K562 (cell line): ENCODE data around the gene ARMH3. TPM values are rescaled to one million over a fixed set of nuclear protein-coding genes. Genes with fewer than 3 reads are reported as not detected.
"Not testable (repeated sequence)": the region's sequence is repeated elsewhere in the genome, so short reads cannot be mapped to it uniquely, and the experiment has no call there.

ENCODE experiments used
- ATAC-seq: fragments of 200-7000 bp; cut with Tn5 transposase; 3 replicates; pipeline ENCODE4 v1.9.1; 2020; ENCODE audit warnings: moderate library complexity
- BruUV-seq: library from RNA; stranded (reverse); fragments of 400-500 nt; replicated peaks from 2 replicates; lab custom pipeline; 2021; lab: Mats Ljungman, UMichigan
- CTCF ChIA-PET: fragments of 300-600 bp; formaldehyde crosslinking; extraction: SDS; loops from one replicate; lab custom pipeline; 2021; ENCODE audit warnings: low intra/inter-chr PET ratio; lab: Yijun Ruan, JAX
- POLR2A ChIA-PET: fragments of 300-600, 350-650 bp; sonication (Branson Sonifier 250); formaldehyde crosslinking; extraction: SDS; loops from one replicate; lab custom pipeline; 2021; ENCODE audit warnings: antibody characterized with exemption, inconsistent platforms; lab: Yijun Ruan, JAX
- DNase-seq, 4 experiments: peaks; one replicate each; pipeline versions ENCODE4 v3.0.0 to v3.0.0-alpha.2; 2011 to 2018; ENCODE audit warnings: low spot score in 3 of 4, mixed read lengths in 3 of 4; ENCODE audit errors: extremely low read depth in 1 of 4
- FAIRE-seq: peaks from 2 replicates; lab custom pipeline; 2011; peaks lifted over from hg19 to GRCh38; lab: Jason Lieb, UNC
- H2AFZ ChIP-seq: 2 replicates; pipeline ENCODE4 v1.6.0; 2011; ENCODE audit warnings: low read depth, low read length, control low read depth, inconsistent platforms
- H3K27ac ChIP-seq: fragments of 200-600 bp; 3 replicates; pipeline ENCODE4 v1.8.0; 2011; ENCODE audit warnings: low read depth, mild to moderate bottlenecking, control low read depth, inconsistent platforms, low read length, moderate library complexity, mixed read lengths; ENCODE audit errors: extremely low read depth
- H3K27me3 ChIP-seq, 2 experiments: fragments of 300-600 bp in 1 of 2; 2 replicates in 1 of 2; 3 replicates in 1 of 2; pipeline versions ENCODE4 v1.6.0 to v1.8.0; 2011; ENCODE audit warnings: inconsistent platforms in 2 of 2, low read length in 2 of 2, mild to moderate bottlenecking in 1 of 2, mixed read lengths in 1 of 2, moderate library complexity in 1 of 2; ENCODE audit not compliant: control insufficient read depth in 2 of 2, insufficient read depth in 2 of 2
- H3K36me3 ChIP-seq: fragments of 300-600 bp; 3 replicates; pipeline ENCODE4 v1.8.0; 2011; ENCODE audit warnings: mild to moderate bottlenecking, low read length, inconsistent platforms; ENCODE audit not compliant: control insufficient read depth, insufficient read depth
- H3K4me1 ChIP-seq, 2 experiments: fragments of 200-600 bp in 1 of 2; replicated peaks in 1 of 2; 2 replicates in 1 of 2; 3 replicates in 1 of 2; pipeline versions ENCODE4 v1.5.1 to v1.8.0; 2011; ENCODE audit warnings: inconsistent platforms in 2 of 2, low read length in 2 of 2, mild to moderate bottlenecking in 1 of 2, mixed read lengths in 1 of 2, moderate library complexity in 1 of 2; ENCODE audit not compliant: control insufficient read depth in 2 of 2, insufficient read depth in 2 of 2
- H3K4me2 ChIP-seq: 2 replicates; pipeline ENCODE4 v1.6.1; 2011; ENCODE audit warnings: low read length, control low read depth, inconsistent platforms, mixed read lengths; ENCODE audit not compliant: insufficient read depth
- H3K4me3 ChIP-seq: fragments of 200-600 bp; sonication (generic), shearing (Covaris generic); 2 replicates; pipeline ENCODE4 v1.5.1; 2016; ENCODE audit warnings: control low read depth, inconsistent platforms
- H3K79me2 ChIP-seq: fragments of 200-600 bp; 3 replicates; pipeline ENCODE4 v1.8.0; 2011; ENCODE audit warnings: low read length, inconsistent platforms; ENCODE audit not compliant: control insufficient read depth, insufficient read depth
- H3K9ac ChIP-seq, 2 experiments: 2 replicates each; pipeline versions ENCODE4 v1.6.0 to v1.6.1; 2011; ENCODE audit warnings: low read depth in 2 of 2, low read length in 2 of 2, control low read depth in 1 of 2, inconsistent platforms in 1 of 2, mild to moderate bottlenecking in 1 of 2, mixed read lengths in 1 of 2; ENCODE audit not compliant: insufficient read depth in 1 of 2
- H3K9me1 ChIP-seq: one replicate; pipeline ENCODE4 v1.6.0; 2011; ENCODE audit warnings: inconsistent platforms, mild to moderate bottlenecking, low read length, moderate library complexity; ENCODE audit not compliant: control insufficient read depth, insufficient read depth
- H3K9me3 ChIP-seq: replicated peaks from 2 replicates; pipeline ENCODE4 v1.5.1; 2011; ENCODE audit warnings: low read depth, low read length, inconsistent platforms; ENCODE audit not compliant: control insufficient read depth, insufficient read depth
- H4K20me1 ChIP-seq: replicated peaks from 2 replicates; pipeline ENCODE4 v1.6.1; 2011; ENCODE audit warnings: low read length, inconsistent platforms, mixed read lengths; ENCODE audit not compliant: control insufficient read depth, insufficient read depth
- AFF4 ChIP-seq: sonication (generic); formaldehyde crosslinking; IDR thresholded peaks from 2 replicates; pipeline ENCODE4 v1.8.0; 2023; ENCODE audit warnings: mild to moderate bottlenecking, missing genetic modification reagents
- HDAC6 ChIP-seq: IDR thresholded peaks from 2 replicates; pipeline ENCODE4 v1.6.1; 2012; ENCODE audit warnings: low read depth, mild to moderate bottlenecking, control low read depth, inconsistent platforms, low read length, moderate library complexity
- POLR3G ChIP-seq: IDR thresholded peaks from 2 replicates; pipeline ENCODE4 v1.6.1; 2011; ENCODE audit not compliant: insufficient read length, insufficient replicate concordance; ENCODE audit errors: extremely low read depth
- ZNF253 ChIP-seq: fragments of 250-450 bp; sonication (Bioruptor Pico); conservative IDR thresholded peaks from 2 replicates; pipeline ENCODE4 v1.6.1; 2021; ENCODE audit warnings: mild to moderate bottlenecking
- WGBS: fragments of 100-300 bp; shearing (Covaris generic); methylation state at CpG from one replicate; pipeline ENCODE4 v1.1.6; 2016; ENCODE audit warnings: low coverage, mixed read lengths; ENCODE audit not compliant: insufficient coverage; ENCODE audit errors: missing lambda C conversion rate; 5-methylcytosine and 5-hydroxymethylcytosine counted together
- in situ Hi-C: fragments of 300-500 bp; cut with MboI; formaldehyde crosslinking; loops from 4 replicates; pipeline ENCODE4 v1.15.0; 2018; ENCODE audit warnings: inconsistent platforms, mixed read lengths
- intact Hi-C: fragments of 100-400 bp; cut with micrococcal nuclease; formaldehyde crosslinking; loops from 2 replicates; pipeline ENCODE4 v1.14.2; 2022
- polyA plus RNA-seq, 8 experiments: library from polyadenylated mRNA; depleted of rRNA in 4 of 8; stranded (reverse) in 5 of 8; unstranded in 3 of 8; fragments of >200 nt; fragmentation: Nextera tagmentation in 2 of 8; fragmentation: Illumina TruSeq in 1 of 8; extraction: Ambion mirVana in 2 of 8; extraction: Trizol in 1 of 8; gene quantifications; 2 replicates each; pipeline versions ENCODE4 v1.2.1 to v1.2.3, GENCODE V29; 2011 to 2014; ENCODE audit warnings: inconsistent platforms in 1 of 8, missing spikeins in 1 of 8
- total RNA-seq, 7 experiments: library from RNA; depleted of rRNA in 6 of 7; stranded (reverse); fragments of >200 nt in 6 of 7; fragmentation: Illumina TruSeq in 2 of 7; extraction: Trizol in 2 of 7; gene quantifications; 2 replicates each; pipeline versions ENCODE4 v1.2.1 to v1.2.3, GENCODE V29; 2011 to 2021; ENCODE audit warnings: low replicate concordance in 1 of 7
- TF ChIP-seq, protein P1 (sequence below): fragments of 450-650 bp; IDR thresholded peaks from 2 replicates; pipeline ENCODE4 v1.6.1; 2016

ARMH3 gene
- total and polyA plus RNA-seq, 9 of the 15 experiments (the other 6 are each of a cell fraction or from before 2014, with no cell fraction given): 0.29 to 0.73 TPM; not detected in 7

- TF ChIP-seq HDAC6 (no peak), ZNF253 (CRISPR knock-in tag) (no peak), POLR3G (no peak), AFF4 (CRISPR knock-in tag) (no peak)
- TF ChIP-seq, protein P1, sequence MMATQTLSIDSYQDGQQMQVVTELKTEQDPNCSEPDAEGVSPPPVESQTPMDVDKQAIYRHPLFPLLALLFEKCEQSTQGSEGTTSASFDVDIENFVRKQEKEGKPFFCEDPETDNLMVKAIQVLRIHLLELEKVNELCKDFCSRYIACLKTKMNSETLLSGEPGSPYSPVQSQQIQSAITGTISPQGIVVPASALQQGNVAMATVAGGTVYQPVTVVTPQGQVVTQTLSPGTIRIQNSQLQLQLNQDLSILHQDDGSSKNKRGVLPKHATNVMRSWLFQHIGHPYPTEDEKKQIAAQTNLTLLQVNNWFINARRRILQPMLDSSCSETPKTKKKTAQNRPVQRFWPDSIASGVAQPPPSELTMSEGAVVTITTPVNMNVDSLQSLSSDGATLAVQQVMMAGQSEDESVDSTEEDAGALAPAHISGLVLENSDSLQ: no peak
Measured at GRCh38 chr10:101986624-101986971, 69.4 kb downstream of the ARMH3 start (continued).

DNA sequence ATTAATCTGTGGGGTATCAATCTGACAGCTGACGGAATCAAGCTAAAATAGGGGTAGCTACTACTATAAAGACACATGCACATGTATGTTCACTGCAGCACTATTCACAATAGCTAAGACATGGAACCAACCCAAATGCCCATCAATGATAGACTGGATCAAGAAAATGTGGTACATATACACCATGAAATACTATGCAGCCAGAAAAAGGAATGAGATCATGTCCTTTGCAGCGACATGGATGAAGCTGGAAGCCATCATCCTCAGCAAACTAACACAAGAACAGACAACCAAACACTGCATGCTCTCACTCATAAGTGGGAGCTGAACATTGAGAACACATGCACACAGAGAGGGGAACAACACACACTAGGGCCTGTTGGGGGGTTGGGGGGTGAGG is 75.3 kb downstream of the ARMH3 start:
- FAIRE-seq, H3K36me3 ChIP-seq, H4K20me1 ChIP-seq, H3K4me2 ChIP-seq, H3K9me3 ChIP-seq, intact Hi-C loops, in situ Hi-C loops, H3K9ac ChIP-seq, H2AFZ ChIP-seq, H3K4me3 ChIP-seq, H3K27me3 ChIP-seq, CTCF ChIA-PET, H3K9me1 ChIP-seq, BruUV-seq, ATAC-seq, POLR2A ChIA-PET, H3K79me2 ChIP-seq, DNase-seq, H3K27ac ChIP-seq, H3K4me1 ChIP-seq: not testable (repeated sequence)
- no CpG with 5 or more reads among the region's 2 CpGs for WGBS
